A549 (cell line): Measurements from ENCODE around the gene STYX. TPM values are rescaled to one million over a fixed set of nuclear protein-coding genes. Genes with fewer than 3 reads are reported as not detected.

Source experiments
- ATAC-seq, 2 experiments: fragments of 200-7000 bp in 1 of 2; fragments of >200 bp in 1 of 2; cut with Nextera tagmentation in 1 of 2; cut with Tn5 transposase in 1 of 2; 3 replicates each; pipeline versions ENCODE4 v1.8.0 to v1.9.1; 2018 to 2020; ENCODE audit warnings: mild to moderate bottlenecking in 1 of 2, moderate library complexity in 1 of 2
- CTCF ChIA-PET: fragments of 300-600 bp; sonication (Branson Sonifier 250); formaldehyde crosslinking; extraction: SDS; loops from one replicate; lab custom pipeline; 2021; ENCODE audit warnings: antibody characterized with exemption, inconsistent platforms; lab: Yijun Ruan, JAX
- POLR2A ChIA-PET: fragments of 350-600 bp; formaldehyde crosslinking; extraction: SDS; loops from one replicate; lab custom pipeline; 2021; ENCODE audit warnings: antibody characterized with exemption, inconsistent platforms; lab: Yijun Ruan, JAX
- DNase-seq, 2 experiments: peaks; one replicate each; pipeline versions ENCODE4 v3.0.0 to v3.0.0-alpha.2; 2011 to 2016; ENCODE audit warnings: low read depth in 1 of 2, low spot score in 1 of 2
- FAIRE-seq: peaks from 2 replicates; lab custom pipeline; 2011; peaks lifted over from hg19 to GRCh38; lab: Jason Lieb, UNC
- H3K27ac ChIP-seq, 2 experiments: fragments of >200 bp; sonication (Bioruptor Twin); formaldehyde crosslinking; 3 replicates each; pipeline ENCODE4 v1.5.1; 2016 to 2017
- H3K4me1 ChIP-seq: fragments of >200 bp; sonication (Bioruptor Twin); formaldehyde crosslinking; 3 replicates; pipeline ENCODE4 v1.6.1; 2016
- H3K4me2 ChIP-seq: fragments of >200 bp; sonication (Bioruptor Twin); formaldehyde crosslinking; 3 replicates; pipeline ENCODE4 v1.6.1; 2016
- H3K4me3 ChIP-seq: fragments of >200 bp; sonication (Bioruptor Twin); formaldehyde crosslinking; 3 replicates; pipeline ENCODE4 v1.5.1; 2016
- H3K9me3 ChIP-seq: fragments of >200 bp; sonication (Bioruptor Twin); formaldehyde crosslinking; 3 replicates; pipeline ENCODE4 v1.6.1; 2016
- BCL3 ChIP-seq: fragments of >200 bp; sonication (Bioruptor Twin); formaldehyde crosslinking; IDR thresholded peaks from 3 replicates; pipeline ENCODE4 v1.6.1; 2016
- BHLHE40 ChIP-seq: IDR thresholded peaks from 2 replicates; pipeline ENCODE4 v1.6.1; 2012; ENCODE audit warnings: low read depth, low read length, inconsistent platforms
- CBX8 ChIP-seq: fragments of 200-600 bp; sonication (generic); IDR thresholded peaks from 2 replicates; pipeline ENCODE4 v1.6.1; 2016
- CEBPB ChIP-seq, 2 experiments: fragments of >200 bp in 1 of 2; sonication (Bioruptor Twin) in 1 of 2; formaldehyde crosslinking in 1 of 2; IDR thresholded peaks; 2 replicates each; pipeline ENCODE4 v1.6.1; 2012 to 2016
- EHF ChIP-seq: fragments of 250-450 bp; sonication (Bioruptor Pico); IDR thresholded peaks from 2 replicates; pipeline ENCODE4 v1.5.0; 2020; ENCODE audit warnings: mild to moderate bottlenecking
- ELK1 ChIP-seq: fragments of 150-350 bp; IDR thresholded peaks from 2 replicates; pipeline ENCODE4 v1.6.1; 2014; ENCODE audit warnings: low read depth, mild to moderate bottlenecking, low read length
- FOXS1 ChIP-seq: fragments of 250-450 bp; sonication (Bioruptor Pico); IDR thresholded peaks from 2 replicates; pipeline ENCODE4 v1.5.0; 2020; ENCODE audit warnings: mild to moderate bottlenecking, moderate library complexity
- GATA3 ChIP-seq: IDR thresholded peaks from 2 replicates; pipeline ENCODE4 v1.6.1; 2012; ENCODE audit warnings: borderline replicate concordance
- HOXA7 ChIP-seq: fragments of 250-450 bp; sonication (Bioruptor Pico); IDR thresholded peaks from 2 replicates; pipeline ENCODE4 v1.5.0; 2020; ENCODE audit warnings: mild to moderate bottlenecking, moderate library complexity
- JUN ChIP-seq, 2 experiments: fragments of >200 bp; sonication (Bioruptor Twin); formaldehyde crosslinking; IDR thresholded peaks; 2 replicates in 1 of 2; 3 replicates in 1 of 2; pipeline ENCODE4 v1.6.1; 2016 to 2017
- JUNB ChIP-seq: fragments of >200 bp; sonication (Bioruptor Twin); formaldehyde crosslinking; IDR thresholded peaks from 2 replicates; pipeline ENCODE4 v1.6.1; 2016
- KDM1A ChIP-seq: fragments of 200-600 bp; sonication (generic); IDR thresholded peaks from 2 replicates; pipeline ENCODE4 v1.6.1; 2016; ENCODE audit warnings: low read depth, mild to moderate bottlenecking
- KDM5A ChIP-seq: fragments of 200-600 bp; sonication (generic); IDR thresholded peaks from 2 replicates; pipeline ENCODE4 v1.6.1; 2016; ENCODE audit warnings: antibody characterized with exemption, mild to moderate bottlenecking
- MYC ChIP-seq: IDR thresholded peaks from 2 replicates; pipeline ENCODE4 v1.6.1; 2012; ENCODE audit warnings: mild to moderate bottlenecking, inconsistent platforms, low read length, improper control_type of control experiment, borderline replicate concordance
- PHF8 ChIP-seq: fragments of 200-600 bp; sonication (generic); IDR thresholded peaks from 2 replicates; pipeline ENCODE4 v1.6.1; 2016; ENCODE audit warnings: low read depth, mild to moderate bottlenecking, antibody characterized with exemption, moderate library complexity, borderline replicate concordance
- POLR2A ChIP-seq: IDR thresholded peaks from 2 replicates; pipeline ENCODE4 v1.6.1; 2012; ENCODE audit warnings: mild to moderate bottlenecking, low read length
- POLR2AphosphoS2 ChIP-seq: conservative IDR thresholded peaks from 2 replicates; pipeline ENCODE4 v1.6.1; 2012; ENCODE audit warnings: low read length, improper control_type of control experiment, inconsistent platforms
- RARB ChIP-seq: fragments of 250-450 bp; sonication (Bioruptor Pico); IDR thresholded peaks from 2 replicates; pipeline ENCODE4 v1.8.0; 2021; ENCODE audit warnings: mild to moderate bottlenecking, moderate library complexity
- RCOR1 ChIP-seq: fragments of 150-350 bp; IDR thresholded peaks from 2 replicates; pipeline ENCODE4 v1.6.1; 2014; ENCODE audit warnings: antibody characterized with exemption, low read length, low read depth
- REST ChIP-seq: fragments of 200-600 bp; sonication (generic); IDR thresholded peaks from 2 replicates; pipeline ENCODE4 v1.6.1; 2016; ENCODE audit warnings: antibody characterized with exemption, mild to moderate bottlenecking, moderate library complexity
- TFCP2L1 ChIP-seq: fragments of 250-450 bp; sonication (Bioruptor Pico); IDR thresholded peaks from 2 replicates; pipeline ENCODE4 v1.5.0; 2021; ENCODE audit warnings: mild to moderate bottlenecking
- TP53 ChIP-seq: fragments of 250-450 bp; sonication (Bioruptor Pico); IDR thresholded peaks from 2 replicates; pipeline ENCODE4 v1.5.0; 2021; ENCODE audit warnings: mild to moderate bottlenecking, moderate library complexity
- ZC3H11A ChIP-seq: fragments of 450-650 bp; IDR thresholded peaks from 2 replicates; pipeline ENCODE4 v1.6.1; 2014; ENCODE audit warnings: antibody characterized with exemption, mild to moderate bottlenecking
- WGBS: methylation state at CpG from one replicate; pipeline ENCODE4 v1.1.6; 2017; ENCODE audit errors: missing lambda C conversion rate; 5-methylcytosine and 5-hydroxymethylcytosine counted together
- polyA plus RNA-seq, 4 experiments: library from polyadenylated mRNA; depleted of rRNA in 3 of 4; stranded (reverse); fragments of >200 nt; fragmentation: RNase III in 1 of 4; extraction: RNeasy Plus Mini Kit Qiagen cat#74134 plus additional on column Dnase treatment in 1 of 4; gene quantifications; 2 replicates in 3 of 4; 3 replicates in 1 of 4; pipeline ENCODE4 v1.2.3, GENCODE V29; 2011 to 2017
- TF ChIP-seq, protein P1 (sequence below): IDR thresholded peaks from 2 replicates; pipeline ENCODE4 v1.6.1; 2012
- TF ChIP-seq, protein P2 (sequence below): fragments of >200 bp; sonication (Bioruptor Twin); formaldehyde crosslinking; IDR thresholded peaks from 2 replicates; pipeline ENCODE4 v1.6.1; 2016
- TF ChIP-seq, protein P3 (sequence below): fragments of 450-650 bp; IDR thresholded peaks from 2 replicates; pipeline ENCODE4 v1.6.1; 2014; ENCODE audit warnings: antibody characterized with exemption

Gene STYX
- polyA plus RNA-seq, 2 of the 4 experiments (the other 2 are of a cell fraction): 7.6 to 12.0 TPM

GRCh38 chr14:52706286-52706685 lies 23.7 kb upstream of the STYX start:
- no peaks in the 10 kb centered on the region for H3K9me3 ChIP-seq
- FAIRE-seq: no peak
- peak overlapping the region; percentile 85 to 93 for H3K27ac ChIP-seq
- peak overlapping the region; percentile 87 for H3K4me2 ChIP-seq
- POLR2A ChIA-PET: interaction anchor here (0.8 to 1.3 kb wide), 2 partner anchors 11 to 23 kb away, joined by 6 to 7 read pairs; partner anchors contain the start of genes ERO1A and STYX
- H3K4me3 ChIP-seq: peak overlapping the region; percentile 96
- WGBS: 88% methylated on average over 5 of the region's 5 CpGs
- peaks cover 30% of the 10 kb centered on the region for H3K4me1 ChIP-seq
- CTCF ChIA-PET: interaction anchor here (0.8 to 1.4 kb wide), 2 partner anchors 9 to 14 kb away, joined by 4 to 5 read pairs; no protein-coding TSS in a partner anchor
- peak; percentile 7 to 46; a peak in 4 of 6 replicates for ATAC-seq
- DNase-seq: peak in 1 of 2 experiments; percentile 20
- TF ChIP-seq TP53 (CRISPR knock-in tag): no peak
- no peak for TF ChIP-seq EHF (CRISPR knock-in tag)
- no peak for TF ChIP-seq HOXA7 (CRISPR knock-in tag)
- TF ChIP-seq PHF8: no peak
- no peak for TF ChIP-seq CBX8
- TF ChIP-seq RARB: no peak
- TF ChIP-seq, protein P1, sequence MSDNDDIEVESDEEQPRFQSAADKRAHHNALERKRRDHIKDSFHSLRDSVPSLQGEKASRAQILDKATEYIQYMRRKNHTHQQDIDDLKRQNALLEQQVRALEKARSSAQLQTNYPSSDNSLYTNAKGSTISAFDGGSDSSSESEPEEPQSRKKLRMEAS: no peak
- TF ChIP-seq BCL3: no peak
- TF ChIP-seq RCOR1: no peak

- Histone ChIP-seq H3K4me3 (peak within 1 kb of the TSS; percentile 96), H3K4me1 (peaks cover 27% of the 10 kb centered on the region), H3K27ac (peak within 1 kb of the TSS; percentile 85 to 93), H3K9me3 (no peaks in the 10 kb centered on the region), H3K4me2 (peak within 1 kb of the TSS; percentile 96)
- WGBS: 3% methylated on average over 38 of the region's 43 CpGs
- FAIRE-seq (no peak), ATAC-seq (peak; percentile 99), DNase-seq (peak; percentile 87 to 90)
- ChIA-PET POLR2A (interaction anchor here (0.6 to 1.6 kb wide), 6 partner anchors 10 to 84 kb away, joined by 3 to 7 read pairs (median 4); partner anchors contain the start of genes ERO1A, GNPNAT1 and STYX), CTCF (interaction anchor here (1.4 kb wide), 1 partner anchor 13 kb away, joined by 5 read pairs; no protein-coding TSS in a partner anchor)
- TF ChIP-seq ZC3H11A: no peak
- peak; percentile 92 to 96 for TF ChIP-seq JUN (IDR thresholded peaks at IDR 0.05)
- TF ChIP-seq MYC: peak; percentile 7; the same call in 1 of the 2 replicates
- TF ChIP-seq ELK1: no peak
- peak; percentile 27; the same call in 1 of the 2 replicates for TF ChIP-seq GATA3
- peak; percentile 77 for TF ChIP-seq POLR2A
- TF ChIP-seq CEBPB (IDR thresholded peaks at IDR 0.05): peak in 1 of 2 experiments; percentile 4; a peak in 1 of 4 replicates
- TF ChIP-seq RARB: no peak
- TF ChIP-seq BCL3: peak; percentile 96; the same call in 2 of the 3 replicates
- TF ChIP-seq BHLHE40: 0 out of 2 replicates have a peak, but pooled peaks have one; percentile 17
- TF ChIP-seq FOXS1 (CRISPR knock-in tag): no peak
- no peak for TF ChIP-seq POLR2AphosphoS2
- TF ChIP-seq JUNB: no peak
- TF ChIP-seq KDM5A: peak; percentile 93
- TF ChIP-seq REST: no peak
- TF ChIP-seq, protein P2, sequence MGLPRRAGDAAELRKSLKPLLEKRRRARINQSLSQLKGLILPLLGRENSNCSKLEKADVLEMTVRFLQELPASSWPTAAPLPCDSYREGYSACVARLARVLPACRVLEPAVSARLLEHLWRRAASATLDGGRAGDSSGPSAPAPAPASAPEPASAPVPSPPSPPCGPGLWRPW: no peak
- TF ChIP-seq, protein P3, sequence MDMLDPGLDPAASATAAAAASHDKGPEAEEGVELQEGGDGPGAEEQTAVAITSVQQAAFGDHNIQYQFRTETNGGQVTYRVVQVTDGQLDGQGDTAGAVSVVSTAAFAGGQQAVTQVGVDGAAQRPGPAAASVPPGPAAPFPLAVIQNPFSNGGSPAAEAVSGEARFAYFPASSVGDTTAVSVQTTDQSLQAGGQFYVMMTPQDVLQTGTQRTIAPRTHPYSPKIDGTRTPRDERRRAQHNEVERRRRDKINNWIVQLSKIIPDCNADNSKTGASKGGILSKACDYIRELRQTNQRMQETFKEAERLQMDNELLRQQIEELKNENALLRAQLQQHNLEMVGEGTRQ: no peak
- no peak for TF ChIP-seq KDM1A
- TF ChIP-seq RCOR1: no peak
- no peak for TF ChIP-seq TFCP2L1 (CRISPR knock-in tag)
- peak; percentile 85 for TF ChIP-seq PHF8
Measured at GRCh38 chr14:52706724-52707706, 23.0 kb upstream of the STYX start, which contains the start of gene PSMC6. Gene PSMC6, plus strand, starts transcription at chr14:52707200. Its CDS starts 20 bp downstream, at chr14:52707220.
